ENCODE results near the gene SREK1. TPM values are rescaled to one million over a fixed set of nuclear protein-coding genes. Genes with fewer than 3 reads are reported as not detected.

Gene SREK1
- total and polyA plus RNA-seq, 2 of the 8 experiments (the other 6 are each of a cell fraction or from before 2014, with no cell fraction given): 10.6 to 40.4 TPM

- no peak for TF ChIP-seq CHD7 (IDR thresholded peaks at IDR 0.05; ENCODE audit: insufficient replicate concordance, low read length)
- no peak for TF ChIP-seq RBBP5 (IDR thresholded peaks at IDR 0.05; ENCODE audit: borderline replicate concordance, low read depth, low read length)
- no peak for TF ChIP-seq ATF3 (IDR thresholded peaks at IDR 0.05; ENCODE audit: insufficient read depth, low read depth, low read length)
- TF ChIP-seq SP2 (IDR thresholded peaks at IDR 0.05; ENCODE audit: low read length): no peak
- no peak for TF ChIP-seq JUN (IDR thresholded peaks at IDR 0.05; ENCODE audit: low read depth, low read length)
- TF ChIP-seq KDM4A (IDR thresholded peaks at IDR 0.05; ENCODE audit: low read depth, low read length, severe bottlenecking): no peak
- no peak for TF ChIP-seq CBX8 (IDR thresholded peaks at IDR 0.05; ENCODE audit: borderline replicate concordance, low read depth, low read length)
- TF ChIP-seq CHD2 (IDR thresholded peaks at IDR 0.05; ENCODE audit: low read length): no peak
- TF ChIP-seq BACH1 (IDR thresholded peaks at IDR 0.05; ENCODE audit: low read length): no peak
- no peak for TF ChIP-seq TAF7 (optimal IDR thresholded peaks at IDR 0.05; ENCODE audit: borderline replicate concordance, low read depth, low read length)
Observed at GRCh38 chr5:66193419-66193818, 49.3 kb downstream of the SREK1 start (continued).
